ENCODE measurements around the gene RHOB.

Gene RHOB

GRCh38 chr2:20457661-20458630 lies 11.1 kb downstream of the RHOB start:
- TF ChIP-seq TAF1 (IDR thresholded peaks at IDR 0.05; ENCODE audit: borderline replicate concordance, insufficient read depth, low read length) (no peak), SIN3A (IDR thresholded peaks at IDR 0.05; ENCODE audit: borderline replicate concordance, insufficient read depth, low read length) (no peak), FOXP2 (optimal IDR thresholded peaks at IDR 0.05; ENCODE audit: borderline replicate concordance, extremely low read depth, extremely low read length, insufficient read depth) (no peak), REST (IDR thresholded peaks at IDR 0.05; ENCODE audit: insufficient read depth in 1 of 2, low read depth in 2 of 2, low read length in 2 of 2) (no peak), POLR2AphosphoS5 (IDR thresholded peaks at IDR 0.05; ENCODE audit: low read depth, low read length) (no peak)

GRCh38 chr2:20465716-20466394 lies 19.0 kb downstream of the RHOB start:
- TF ChIP-seq POLR2AphosphoS5 (IDR thresholded peaks at IDR 0.05; ENCODE audit: low read depth, low read length) = no peak
- TF ChIP-seq TAF1 (IDR thresholded peaks at IDR 0.05; ENCODE audit: borderline replicate concordance, insufficient read depth, low read length) = no peak
- TF ChIP-seq REST (IDR thresholded peaks at IDR 0.05; ENCODE audit: insufficient read depth in 1 of 2, low read depth in 2 of 2, low read length in 2 of 2) = no peak
- no peak for TF ChIP-seq SIN3A (IDR thresholded peaks at IDR 0.05; ENCODE audit: borderline replicate concordance, insufficient read depth, low read length)
- no peak for TF ChIP-seq FOXP2 (optimal IDR thresholded peaks at IDR 0.05; ENCODE audit: borderline replicate concordance, extremely low read depth, extremely low read length, insufficient read depth)

- no peak for TF ChIP-seq POLR2AphosphoS5 (IDR thresholded peaks at IDR 0.05; ENCODE audit: low read depth, low read length)
These were observed 21.1 kb downstream of the RHOB start for GRCh38 chr2:20467789-20468548.

GRCh38 chr2:20468549-20469500 lies 22.0 kb downstream of the RHOB start:
- TF ChIP-seq REST (IDR thresholded peaks at IDR 0.05; ENCODE audit: insufficient read depth in 1 of 2, low read depth in 2 of 2, low read length in 2 of 2) (no peak), FOXP2 (optimal IDR thresholded peaks at IDR 0.05; ENCODE audit: borderline replicate concordance, extremely low read depth, extremely low read length, insufficient read depth) (no peak), TAF1 (IDR thresholded peaks at IDR 0.05; ENCODE audit: borderline replicate concordance, insufficient read depth, low read length) (no peak), POLR2AphosphoS5 (IDR thresholded peaks at IDR 0.05; ENCODE audit: low read depth, low read length) (no peak), SIN3A (IDR thresholded peaks at IDR 0.05; ENCODE audit: borderline replicate concordance, insufficient read depth, low read length) (no peak)

All from PFSK-1 (cell line).